K562 (cell line): ENCODE measurements around the gene GSS. TPM values are rescaled to one million over a fixed set of nuclear protein-coding genes. Genes with fewer than 3 reads are reported as not detected.
A peak's percentile ranks its signal among the peaks of the same experiment; 100 is the strongest.

Source experiments
- ATAC-seq: fragments of 200-7000 bp; cut with Tn5 transposase; 3 replicates; pipeline ENCODE4 v1.9.1; 2020; ENCODE audit warnings: moderate library complexity
- BruUV-seq: library from RNA; stranded (reverse); fragments of 400-500 nt; replicated peaks from 2 replicates; lab custom pipeline; 2021; lab: Mats Ljungman, UMichigan
- CTCF ChIA-PET: fragments of 300-600 bp; formaldehyde crosslinking; extraction: SDS; loops from one replicate; lab custom pipeline; 2021; ENCODE audit warnings: low intra/inter-chr PET ratio; lab: Yijun Ruan, JAX
- POLR2A ChIA-PET: fragments of 300-600, 350-650 bp; sonication (Branson Sonifier 250); formaldehyde crosslinking; extraction: SDS; loops from one replicate; lab custom pipeline; 2021; ENCODE audit warnings: antibody characterized with exemption, inconsistent platforms; lab: Yijun Ruan, JAX
- DNase-seq, 4 experiments: peaks; one replicate each; pipeline versions ENCODE4 v3.0.0 to v3.0.0-alpha.2; 2011 to 2018; ENCODE audit warnings: low spot score in 3 of 4, mixed read lengths in 3 of 4; ENCODE audit errors: extremely low read depth in 1 of 4
- FAIRE-seq: peaks from 2 replicates; lab custom pipeline; 2011; peaks lifted over from hg19 to GRCh38; lab: Jason Lieb, UNC
- H2AFZ ChIP-seq: 2 replicates; pipeline ENCODE4 v1.6.0; 2011; ENCODE audit warnings: low read depth, low read length, control low read depth, inconsistent platforms
- H3K27ac ChIP-seq: fragments of 200-600 bp; 3 replicates; pipeline ENCODE4 v1.8.0; 2011; ENCODE audit warnings: low read depth, mild to moderate bottlenecking, control low read depth, inconsistent platforms, low read length, moderate library complexity, mixed read lengths; ENCODE audit errors: extremely low read depth
- H3K27me3 ChIP-seq, 2 experiments: fragments of 300-600 bp in 1 of 2; 2 replicates in 1 of 2; 3 replicates in 1 of 2; pipeline versions ENCODE4 v1.6.0 to v1.8.0; 2011; ENCODE audit warnings: inconsistent platforms in 2 of 2, low read length in 2 of 2, mild to moderate bottlenecking in 1 of 2, mixed read lengths in 1 of 2, moderate library complexity in 1 of 2; ENCODE audit not compliant: control insufficient read depth in 2 of 2, insufficient read depth in 2 of 2
- H3K36me3 ChIP-seq: fragments of 300-600 bp; 3 replicates; pipeline ENCODE4 v1.8.0; 2011; ENCODE audit warnings: mild to moderate bottlenecking, low read length, inconsistent platforms; ENCODE audit not compliant: control insufficient read depth, insufficient read depth
- H3K4me1 ChIP-seq, 2 experiments: fragments of 200-600 bp in 1 of 2; replicated peaks in 1 of 2; 2 replicates in 1 of 2; 3 replicates in 1 of 2; pipeline versions ENCODE4 v1.5.1 to v1.8.0; 2011; ENCODE audit warnings: inconsistent platforms in 2 of 2, low read length in 2 of 2, mild to moderate bottlenecking in 1 of 2, mixed read lengths in 1 of 2, moderate library complexity in 1 of 2; ENCODE audit not compliant: control insufficient read depth in 2 of 2, insufficient read depth in 2 of 2
- H3K4me2 ChIP-seq: 2 replicates; pipeline ENCODE4 v1.6.1; 2011; ENCODE audit warnings: low read length, control low read depth, inconsistent platforms, mixed read lengths; ENCODE audit not compliant: insufficient read depth
- H3K4me3 ChIP-seq: fragments of 200-600 bp; sonication (generic), shearing (Covaris generic); 2 replicates; pipeline ENCODE4 v1.5.1; 2016; ENCODE audit warnings: control low read depth, inconsistent platforms
- H3K79me2 ChIP-seq: fragments of 200-600 bp; 3 replicates; pipeline ENCODE4 v1.8.0; 2011; ENCODE audit warnings: low read length, inconsistent platforms; ENCODE audit not compliant: control insufficient read depth, insufficient read depth
- H3K9ac ChIP-seq, 2 experiments: 2 replicates each; pipeline versions ENCODE4 v1.6.0 to v1.6.1; 2011; ENCODE audit warnings: low read depth in 2 of 2, low read length in 2 of 2, control low read depth in 1 of 2, inconsistent platforms in 1 of 2, mild to moderate bottlenecking in 1 of 2, mixed read lengths in 1 of 2; ENCODE audit not compliant: insufficient read depth in 1 of 2
- H3K9me1 ChIP-seq: one replicate; pipeline ENCODE4 v1.6.0; 2011; ENCODE audit warnings: inconsistent platforms, mild to moderate bottlenecking, low read length, moderate library complexity; ENCODE audit not compliant: control insufficient read depth, insufficient read depth
- H3K9me3 ChIP-seq: replicated peaks from 2 replicates; pipeline ENCODE4 v1.5.1; 2011; ENCODE audit warnings: low read depth, low read length, inconsistent platforms; ENCODE audit not compliant: control insufficient read depth, insufficient read depth
- H4K20me1 ChIP-seq: replicated peaks from 2 replicates; pipeline ENCODE4 v1.6.1; 2011; ENCODE audit warnings: low read length, inconsistent platforms, mixed read lengths; ENCODE audit not compliant: control insufficient read depth, insufficient read depth
- CEBPB ChIP-seq: fragments of 450-650 bp; IDR thresholded peaks from 2 replicates; pipeline ENCODE4 v1.6.1; 2016; ENCODE audit warnings: missing genetic modification characterization, missing compliant biosample characterization
- RBM22 ChIP-seq: fragments of 200-400 bp; formaldehyde crosslinking; IDR thresholded peaks from 2 replicates; pipeline ENCODE4 v1.6.1; 2018; ENCODE audit warnings: low read length, low read depth; ENCODE audit not compliant: poor library complexity, severe bottlenecking
- ZNF175 ChIP-seq: fragments of 200-800 bp; sonication (Bioruptor generic); IDR thresholded peaks from 2 replicates; pipeline ENCODE4 v1.6.1; 2016; ENCODE audit warnings: low read depth, mild to moderate bottlenecking, missing genetic modification characterization, missing compliant biosample characterization
- ZNF436 ChIP-seq: fragments of 250-450, 450-650 bp; sonication (Bioruptor Pico); formaldehyde crosslinking; IDR thresholded peaks from 2 replicates; pipeline ENCODE4 v1.7.0; 2020; ENCODE audit warnings: mild to moderate bottlenecking
- ZNF444 ChIP-seq: fragments of 250-450 bp; sonication (Bioruptor Pico); IDR thresholded peaks from 2 replicates; pipeline ENCODE4 v1.4.0; 2020; ENCODE audit warnings: mild to moderate bottlenecking, moderate library complexity
- WGBS: fragments of 100-300 bp; shearing (Covaris generic); methylation state at CpG from one replicate; pipeline ENCODE4 v1.1.6; 2016; ENCODE audit warnings: low coverage, mixed read lengths; ENCODE audit not compliant: insufficient coverage; ENCODE audit errors: missing lambda C conversion rate; 5-methylcytosine and 5-hydroxymethylcytosine counted together
- in situ Hi-C: fragments of 300-500 bp; cut with MboI; formaldehyde crosslinking; loops from 4 replicates; pipeline ENCODE4 v1.15.0; 2018; ENCODE audit warnings: inconsistent platforms, mixed read lengths
- intact Hi-C: fragments of 100-400 bp; cut with micrococcal nuclease; formaldehyde crosslinking; loops from 2 replicates; pipeline ENCODE4 v1.14.2; 2022
- polyA plus RNA-seq, 8 experiments: library from polyadenylated mRNA; depleted of rRNA in 4 of 8; stranded (reverse) in 5 of 8; unstranded in 3 of 8; fragments of >200 nt; fragmentation: Nextera tagmentation in 2 of 8; fragmentation: Illumina TruSeq in 1 of 8; extraction: Ambion mirVana in 2 of 8; extraction: Trizol in 1 of 8; gene quantifications; 2 replicates each; pipeline versions ENCODE4 v1.2.1 to v1.2.3, GENCODE V29; 2011 to 2014; ENCODE audit warnings: inconsistent platforms in 1 of 8, missing spikeins in 1 of 8
- total RNA-seq, 7 experiments: library from RNA; depleted of rRNA in 6 of 7; stranded (reverse); fragments of >200 nt in 6 of 7; fragmentation: Illumina TruSeq in 2 of 7; extraction: Trizol in 2 of 7; gene quantifications; 2 replicates each; pipeline versions ENCODE4 v1.2.1 to v1.2.3, GENCODE V29; 2011 to 2021; ENCODE audit warnings: low replicate concordance in 1 of 7

Gene GSS
- total and polyA plus RNA-seq, 9 of the 15 experiments (the other 6 are each of a cell fraction or from before 2014, with no cell fraction given) = 18.4 to 165 (median 89.4) TPM

DNA sequence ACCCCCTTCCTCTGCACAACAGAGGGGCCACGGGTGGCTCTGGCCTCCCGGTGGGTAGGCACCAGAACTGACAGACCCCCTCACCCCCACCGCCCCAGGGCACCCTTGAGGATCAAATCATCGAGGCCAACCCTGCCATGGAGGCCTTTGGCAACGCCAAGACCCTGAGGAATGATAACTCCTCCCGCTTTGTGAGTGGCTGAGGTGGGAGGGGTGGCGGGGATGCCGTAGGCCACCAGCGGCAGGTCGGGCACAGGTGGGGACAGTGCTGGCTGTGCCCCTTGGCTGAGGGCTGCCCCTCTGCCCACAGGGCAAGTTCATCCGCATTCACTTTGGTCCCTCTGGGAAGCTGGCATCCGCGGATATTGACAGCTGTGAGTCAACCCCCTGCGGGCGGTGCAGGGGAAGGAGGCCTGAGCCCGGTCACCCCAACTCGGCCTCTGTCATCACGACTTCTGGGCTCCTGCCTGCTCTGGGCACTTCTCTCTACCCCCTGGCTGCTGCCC lies 29.2 kb upstream of the GSS start:
- Histone ChIP-seq H3K27ac (no peak overlapping the region), H3K4me3 (no peak overlapping the region), H3K4me1 (peaks cover 10 to 48% of the 10 kb centered on the region in 2 experiments; a peak in 4 of 5 replicates), H2AFZ (no peak overlapping the region), H3K79me2 (no peaks in the 10 kb centered on the region), H3K9me3 (no peaks in the 10 kb centered on the region), H3K27me3 (no peaks in the 10 kb centered on the region), H4K20me1 (no peaks in the 10 kb centered on the region), H3K36me3 (no peaks in the 10 kb centered on the region), H3K9me1 (no peaks in the 10 kb centered on the region), H3K4me2 (no peak overlapping the region), H3K9ac (peak overlapping the region in 1 of 2 experiments; percentile 52; a peak in 2 of 4 replicates)
- no peak for DNase-seq
- no peak for ATAC-seq
- CTCF ChIA-PET = no interaction called here
- FAIRE-seq = no peak
- no peak for TF ChIP-seq ZNF444 (CRISPR knock-in tag)
- peak; percentile 22 for TF ChIP-seq RBM22
- TF ChIP-seq ZNF175 (CRISPR knock-in tag) = no peak
- TF ChIP-seq ZNF436 (CRISPR knock-in tag) = no peak
- TF ChIP-seq CEBPB (tag) = no peak
- POLR2A ChIA-PET = no interaction called here
- no TSS peak for BruUV-seq
- intact Hi-C loops = no loop called here
- WGBS = 59% methylated on average over 16 of the region's 18 CpGs
- in situ Hi-C loops = no loop called here
